ENCODE results near the gene TMA7B.

TMA7B gene

GRCh38 chr22:40004836-40005235 lies 44.6 kb downstream of the TMA7B start:
- DNase-seq, result no peak

GRCh38 chr22:40006641-40007040 lies 46.4 kb downstream of the TMA7B start:
- no peak for DNase-seq

GRCh38 chr22:40007853-40008710 lies 47.9 kb downstream of the TMA7B start:
- no peak for DNase-seq

- DNase-seq, result no peak
Measured at GRCh38 chr22:40008726-40009291, 48.6 kb downstream of the TMA7B start.

- no peak for DNase-seq
Measured at GRCh38 chr22:40009292-40009774, 49.1 kb downstream of the TMA7B start.

GRCh38 chr22:40009951-40010671 lies 49.9 kb downstream of the TMA7B start:
- DNase-seq, result no peak

GRCh38 chr22:40010746-40011145 lies 50.5 kb downstream of the TMA7B start:
- no peak for DNase-seq
